Measurements from ENCODE around the gene CHST15.
A peak's percentile ranks its signal among the peaks of the same experiment; 100 is the strongest.

The CHST15 gene

DNA sequence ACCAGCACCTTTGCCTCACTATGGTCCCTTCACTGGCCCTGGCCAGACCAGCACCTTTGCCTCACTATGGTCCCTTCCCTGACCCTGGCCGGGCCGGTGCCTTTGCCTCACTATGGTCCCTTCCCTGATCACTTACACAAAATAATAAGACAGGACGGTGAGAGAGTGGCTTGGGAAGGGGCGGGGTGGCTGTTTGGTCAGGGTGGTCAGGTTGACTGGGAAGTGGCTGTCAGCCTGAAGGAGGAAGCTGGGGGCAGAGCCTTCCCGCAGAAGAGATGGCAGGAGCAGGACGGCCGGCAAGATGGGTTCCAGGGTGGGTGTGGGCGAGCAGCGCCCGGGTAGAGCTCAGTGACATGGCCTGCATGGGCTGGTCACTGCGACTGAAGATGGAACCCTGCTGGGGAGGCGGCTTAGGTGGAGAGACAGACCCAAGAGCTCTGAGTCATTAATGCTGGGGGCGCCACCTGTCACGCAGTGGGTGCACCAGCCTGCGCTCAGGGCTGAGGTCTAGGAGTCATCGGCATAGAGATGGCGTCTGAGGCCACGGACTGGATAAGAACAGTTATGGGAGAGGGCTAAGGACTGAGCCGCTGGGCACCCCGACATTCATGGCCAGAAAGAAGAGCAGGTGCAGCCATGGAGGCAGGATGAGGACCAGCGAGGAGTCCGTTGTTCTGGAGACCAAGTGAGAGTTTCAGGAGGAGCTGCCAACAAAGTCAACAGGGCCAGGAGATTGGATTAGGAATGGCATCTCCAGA is 91.8 kb downstream of the CHST15 start:
- Histone ChIP-seq H3K9me3 (ENCODE audit: control insufficient read depth, low read length) (no peaks in the 10 kb centered on the region), H3K4me3 (ENCODE audit: insufficient read depth, low read depth, low read length) (no peak overlapping the region), H3K27me3 (ENCODE audit: control insufficient read depth, insufficient read depth, low read length, poor library complexity, severe bottlenecking) (no peaks in the 10 kb centered on the region), H3K36me3 (ENCODE audit: control insufficient read depth, insufficient read depth, low read length) (no peaks in the 10 kb centered on the region), H3K27ac (ENCODE audit: insufficient read depth, low read depth, low read length, poor library complexity, severe bottlenecking) (no peak overlapping the region), H3K4me1 (ENCODE audit: control insufficient read depth, insufficient read depth, low read length) (peaks cover 11% of the 10 kb centered on the region)
- WGBS, 2 experiments = 95 to 96% methylated on average over 22 of the region's 22 CpGs

DNA sequence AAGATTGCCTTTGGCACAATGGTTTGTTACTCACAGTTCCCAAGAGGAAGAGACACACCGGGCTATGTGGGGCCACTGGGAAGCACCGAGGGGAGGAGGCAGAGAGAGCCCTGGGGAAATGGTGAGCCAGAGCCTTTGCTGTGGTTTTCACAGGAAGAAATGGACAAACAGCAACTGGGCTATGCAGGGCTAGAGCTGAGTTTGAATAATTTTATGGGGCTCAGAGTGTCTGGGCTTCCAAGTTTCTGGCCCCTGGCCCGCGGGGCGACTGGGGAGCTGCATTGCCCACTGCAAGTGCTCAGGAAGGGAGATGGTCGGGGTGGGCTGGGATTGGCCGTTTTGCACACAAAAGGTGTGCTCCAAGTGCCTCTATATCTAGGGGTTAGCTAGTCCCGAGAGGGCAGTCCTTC is 92.6 kb downstream of the CHST15 start:
- Histone ChIP-seq H3K4me1 (ENCODE audit: control insufficient read depth, insufficient read depth, low read length) (peaks cover 4% of the 10 kb centered on the region), H3K27me3 (ENCODE audit: control insufficient read depth, insufficient read depth, low read length, poor library complexity, severe bottlenecking) (peaks cover 5% of the 10 kb centered on the region), H3K36me3 (ENCODE audit: control insufficient read depth, insufficient read depth, low read length) (no peaks in the 10 kb centered on the region), H3K27ac (ENCODE audit: insufficient read depth, low read depth, low read length, poor library complexity, severe bottlenecking) (no peak overlapping the region), H3K9me3 (ENCODE audit: control insufficient read depth, low read length) (no peaks in the 10 kb centered on the region), H3K4me3 (ENCODE audit: insufficient read depth, low read depth, low read length) (no peak overlapping the region)
- WGBS, 2 experiments = 96% methylated on average over 7 to 8 of the region's 8 CpGs

GRCh38 chr10:123999956-124000615 is 93.3 kb downstream of the CHST15 start:
- Histone ChIP-seq H3K27me3 (ENCODE audit: control insufficient read depth, insufficient read depth, low read length, poor library complexity, severe bottlenecking) (peaks cover 12% of the 10 kb centered on the region), H3K4me1 (ENCODE audit: control insufficient read depth, insufficient read depth, low read length) (no peaks in the 10 kb centered on the region), H3K9me3 (ENCODE audit: control insufficient read depth, low read length) (no peaks in the 10 kb centered on the region), H3K4me3 (ENCODE audit: insufficient read depth, low read depth, low read length) (no peak overlapping the region), H3K36me3 (ENCODE audit: control insufficient read depth, insufficient read depth, low read length) (no peaks in the 10 kb centered on the region), H3K27ac (ENCODE audit: insufficient read depth, low read depth, low read length, poor library complexity, severe bottlenecking) (no peak overlapping the region)
- 95 to 96% methylated on average over 15 of the region's 15 CpGs for WGBS, 2 experiments

- Histone ChIP-seq H3K36me3 (ENCODE audit: control insufficient read depth, insufficient read depth, low read length) (no peaks in the 10 kb centered on the region), H3K9me3 (ENCODE audit: control insufficient read depth, low read length) (no peaks in the 10 kb centered on the region), H3K4me3 (ENCODE audit: insufficient read depth, low read depth, low read length) (no peak overlapping the region), H3K4me1 (ENCODE audit: control insufficient read depth, insufficient read depth, low read length) (no peaks in the 10 kb centered on the region), H3K27ac (ENCODE audit: insufficient read depth, low read depth, low read length, poor library complexity, severe bottlenecking) (no peak overlapping the region), H3K27me3 (ENCODE audit: control insufficient read depth, insufficient read depth, low read length, poor library complexity, severe bottlenecking) (peaks cover 20% of the 10 kb centered on the region)
- 73 to 78% methylated on average over 5 of the region's 5 CpGs for WGBS, 2 experiments
Measured at GRCh38 chr10:123999261-123999660, 94.1 kb downstream of the CHST15 start.

DNA sequence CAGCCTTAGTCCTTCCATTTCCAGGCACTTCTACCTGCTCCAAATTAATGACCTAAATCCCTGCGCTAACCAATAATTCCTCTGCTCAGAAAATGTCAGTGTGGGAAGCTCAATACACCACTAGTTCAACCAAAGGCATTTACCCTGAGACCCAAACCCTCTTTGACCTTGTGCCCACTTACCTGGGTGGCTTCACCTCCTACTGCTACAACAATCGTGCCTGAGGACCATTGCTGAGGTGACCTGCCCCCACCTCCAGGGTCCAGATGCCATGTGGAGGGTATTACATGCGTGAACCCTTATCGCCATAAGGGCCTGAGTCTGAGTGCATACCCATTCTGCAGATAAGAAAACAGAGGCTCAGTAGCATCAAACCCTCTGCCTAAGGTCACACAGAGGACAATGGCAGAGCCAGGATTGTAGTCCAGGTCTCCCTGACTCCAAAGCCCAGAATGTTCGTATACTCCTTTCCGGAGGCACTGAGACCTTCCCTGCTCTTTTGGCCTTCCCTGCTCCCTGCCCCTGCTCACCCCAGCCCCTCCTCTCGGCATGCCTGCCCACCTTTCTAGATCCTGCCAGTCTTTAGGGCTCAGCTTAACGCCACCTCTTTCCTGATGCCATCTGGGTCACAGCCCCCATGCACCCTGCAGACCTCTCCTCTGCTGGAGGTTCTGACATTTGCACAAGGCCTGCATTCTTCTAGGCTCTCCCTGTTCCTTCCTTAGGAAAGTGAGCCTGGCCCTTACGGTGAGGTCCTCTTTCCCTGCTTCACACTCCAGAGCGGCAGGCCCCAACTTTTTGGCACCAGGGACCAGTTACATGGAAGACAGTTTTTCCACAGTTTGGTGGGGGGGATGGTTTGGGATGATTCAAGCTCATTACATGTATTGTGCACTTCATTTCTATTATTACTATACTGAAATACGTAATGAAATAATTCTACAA is 94.9 kb downstream of the CHST15 start:
- no peak overlapping the region for H3K4me3 ChIP-seq (ENCODE audit: insufficient read depth, low read depth, low read length)
- no peaks in the 10 kb centered on the region for H3K9me3 ChIP-seq (ENCODE audit: control insufficient read depth, low read length)
- peaks cover 28% of the 10 kb centered on the region for H3K27me3 ChIP-seq (ENCODE audit: control insufficient read depth, insufficient read depth, low read length, poor library complexity, severe bottlenecking)
- no peak overlapping the region for H3K27ac ChIP-seq (ENCODE audit: insufficient read depth, low read depth, low read length, poor library complexity, severe bottlenecking)
- no peaks in the 10 kb centered on the region for H3K4me1 ChIP-seq (ENCODE audit: control insufficient read depth, insufficient read depth, low read length)
- whole genome bisulfite sequencing, 2 experiments = 93 to 94% methylated on average over 11 of the region's 11 CpGs
- no peaks in the 10 kb centered on the region for H3K36me3 ChIP-seq (ENCODE audit: control insufficient read depth, insufficient read depth, low read length)

DNA sequence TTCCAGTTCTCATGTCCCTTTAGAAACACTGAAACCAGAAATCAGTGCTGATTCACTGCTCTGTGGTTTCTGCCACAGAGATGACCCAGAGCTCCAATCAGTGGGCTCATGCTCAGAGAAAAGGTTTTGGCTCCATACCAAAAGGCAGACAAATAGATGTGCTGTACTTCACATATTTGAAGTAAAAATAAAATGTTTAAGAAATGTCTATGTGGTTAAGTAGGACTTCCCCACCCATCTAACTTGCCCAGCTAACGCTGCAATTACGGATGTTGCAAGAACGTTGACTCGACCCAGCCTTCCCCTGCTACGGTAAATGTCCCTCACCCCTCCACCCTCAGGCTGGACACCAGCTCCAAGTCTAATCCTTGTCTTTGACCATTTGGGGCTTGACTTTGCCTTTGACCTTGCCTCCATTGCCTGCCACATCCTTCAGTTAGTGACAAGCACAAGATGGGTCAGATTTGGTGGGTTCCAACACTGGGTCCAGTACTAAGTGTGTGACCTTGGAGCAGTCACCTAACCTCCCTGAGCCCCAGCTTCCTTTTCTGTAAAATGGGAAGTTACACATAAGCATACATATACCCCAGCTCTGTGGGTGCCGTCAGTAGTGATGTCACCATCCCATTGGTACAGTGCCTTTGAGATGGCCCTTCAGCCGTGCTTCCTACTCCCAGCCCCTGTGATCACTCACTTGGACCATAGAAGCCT is 95.8 kb downstream of the CHST15 start:
- 89 to 94% methylated on average over 7 of the region's 7 CpGs for WGBS, 2 experiments
- no peak overlapping the region for H3K4me3 ChIP-seq (ENCODE audit: insufficient read depth, low read depth, low read length)
- H3K4me1 ChIP-seq (ENCODE audit: control insufficient read depth, insufficient read depth, low read length) = no peaks in the 10 kb centered on the region

GRCh38 chr10:123997013-123997412 is 96.4 kb downstream of the CHST15 start:
- Histone ChIP-seq H3K27ac (ENCODE audit: insufficient read depth, low read depth, low read length, poor library complexity, severe bottlenecking) (no peak overlapping the region), H3K9me3 (ENCODE audit: control insufficient read depth, low read length) (no peaks in the 10 kb centered on the region)

More for the DNA sequence above, 95.8 kb downstream of the CHST15 start:
- H3K27me3 ChIP-seq (ENCODE audit: control insufficient read depth, insufficient read depth, low read length, poor library complexity, severe bottlenecking) = peaks cover 34% of the 10 kb centered on the region
- no peak overlapping the region for H3K27ac ChIP-seq (ENCODE audit: insufficient read depth, low read depth, low read length, poor library complexity, severe bottlenecking)
- H3K36me3 ChIP-seq (ENCODE audit: control insufficient read depth, insufficient read depth, low read length) = no peaks in the 10 kb centered on the region
- no peaks in the 10 kb centered on the region for H3K9me3 ChIP-seq (ENCODE audit: control insufficient read depth, low read length)

GRCh38 chr10:123996302-123996701 is 97.1 kb downstream of the CHST15 start:
- Histone ChIP-seq H3K4me3 (ENCODE audit: insufficient read depth, low read depth, low read length) (no peak overlapping the region), H3K36me3 (ENCODE audit: control insufficient read depth, insufficient read depth, low read length) (no peaks in the 10 kb centered on the region), H3K9me3 (ENCODE audit: control insufficient read depth, low read length) (no peaks in the 10 kb centered on the region), H3K27ac (ENCODE audit: insufficient read depth, low read depth, low read length, poor library complexity, severe bottlenecking) (no peak overlapping the region), H3K27me3 (ENCODE audit: control insufficient read depth, insufficient read depth, low read length, poor library complexity, severe bottlenecking) (peaks cover 48% of the 10 kb centered on the region), H3K4me1 (ENCODE audit: control insufficient read depth, insufficient read depth, low read length) (no peaks in the 10 kb centered on the region)
- 90% methylated on average over 6 to 7 of the region's 7 CpGs for WGBS, 2 experiments

More at GRCh38 chr10:123997013-123997412, 96.4 kb downstream of the CHST15 start:
- Histone ChIP-seq H3K4me1 (ENCODE audit: control insufficient read depth, insufficient read depth, low read length) (no peaks in the 10 kb centered on the region), H3K4me3 (ENCODE audit: insufficient read depth, low read depth, low read length) (no peak overlapping the region), H3K27me3 (ENCODE audit: control insufficient read depth, insufficient read depth, low read length, poor library complexity, severe bottlenecking) (peaks cover 41% of the 10 kb centered on the region), H3K36me3 (ENCODE audit: control insufficient read depth, insufficient read depth, low read length) (no peaks in the 10 kb centered on the region)
- 93 to 94% methylated on average over 6 of the region's 6 CpGs for WGBS, 2 experiments

DNA sequence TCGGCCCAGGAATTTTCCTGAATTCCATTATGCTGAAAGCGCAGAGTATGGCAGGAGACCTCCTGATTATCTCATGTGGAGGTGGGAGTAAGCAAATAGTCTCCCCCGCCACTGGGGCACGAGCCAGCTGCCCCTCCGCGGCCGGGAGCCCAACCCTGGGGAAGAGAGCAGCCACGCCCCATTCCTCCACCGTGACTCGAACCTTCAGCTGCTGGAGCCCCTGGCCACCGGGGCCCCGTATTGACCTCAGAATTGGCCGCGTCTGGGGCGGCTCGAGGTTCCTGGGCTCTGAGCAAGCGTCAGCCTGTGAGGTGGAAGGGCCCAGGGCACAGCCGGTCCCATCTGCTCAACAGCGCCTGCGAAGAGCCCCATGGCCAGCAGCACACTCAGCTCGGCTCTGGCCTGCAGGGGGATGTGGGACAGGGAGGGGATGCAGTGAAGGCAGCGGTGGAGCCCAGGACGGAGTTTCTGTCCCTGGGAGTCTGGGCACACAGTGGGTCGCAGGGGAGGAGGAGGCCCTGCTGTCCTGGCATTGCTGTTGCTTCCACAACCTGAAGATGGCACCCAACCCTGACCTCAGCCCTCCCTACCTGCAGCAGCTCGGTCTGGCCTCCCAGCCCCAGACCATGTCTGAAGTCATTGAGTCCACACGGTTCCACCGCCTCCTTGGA is 97.8 kb downstream of the CHST15 start:
- whole genome bisulfite sequencing, 2 experiments = 7% methylated on average over 27 of the region's 27 CpGs
- Histone ChIP-seq H3K36me3 (ENCODE audit: control insufficient read depth, insufficient read depth, low read length) (no peaks in the 10 kb centered on the region), H3K27me3 (ENCODE audit: control insufficient read depth, insufficient read depth, low read length, poor library complexity, severe bottlenecking) (peaks cover 55% of the 10 kb centered on the region), H3K4me3 (ENCODE audit: insufficient read depth, low read depth, low read length) (peak overlapping the region; percentile 18), H3K9me3 (ENCODE audit: control insufficient read depth, low read length) (no peaks in the 10 kb centered on the region), H3K27ac (ENCODE audit: insufficient read depth, low read depth, low read length, poor library complexity, severe bottlenecking) (no peak overlapping the region), H3K4me1 (ENCODE audit: control insufficient read depth, insufficient read depth, low read length) (no peaks in the 10 kb centered on the region)
